ENCODE results near the gene GAS6.
A peak's percentile ranks its signal among the peaks of the same experiment; 100 is the strongest.

The GAS6 gene

GRCh38 chr13:113897161-113897560 lies 33.3 kb upstream of the GAS6 start:
- Histone ChIP-seq H2BK12ac (ENCODE audit: low read length) (no peak overlapping the region), H3K79me2 (ENCODE audit: control insufficient read depth, insufficient read depth, low read length, poor library complexity) (no peaks in the 10 kb centered on the region), H2BK120ac (ENCODE audit: insufficient read depth, low read length, poor library complexity) (no peak overlapping the region), H3K4me1 (ENCODE audit: control insufficient read depth in 1 of 2, insufficient read depth in 2 of 2, low read length in 2 of 2) (peaks cover 8% of the 10 kb centered on the region in 2 experiments), H3K36me3 (ENCODE audit: control insufficient read depth in 1 of 2, insufficient read depth in 2 of 2, low read length in 2 of 2) (no peaks in the 10 kb centered on the region), H3K4me2 (ENCODE audit: low read length) (no peak overlapping the region), H3K4ac (ENCODE audit: low read depth, low read length) (no peak overlapping the region), H3K18ac (ENCODE audit: low read length) (no peak overlapping the region), H3K79me1 (ENCODE audit: low read length) (peaks cover 4% of the 10 kb centered on the region), H4K91ac (ENCODE audit: low read depth, low read length) (no peak overlapping the region), H3K14ac (ENCODE audit: low read length) (no peak overlapping the region), H3K4me3 (ENCODE audit: low read depth, low read length) (no peak overlapping the region), H3K9me3 (ENCODE audit: insufficient read depth, low read depth, low read length) (peaks cover 2% of the 10 kb centered on the region), H3K23ac (ENCODE audit: low read length) (no peak overlapping the region), H3K9ac (ENCODE audit: low read length) (no peak overlapping the region), H4K12ac (ENCODE audit: low read depth, low read length) (no peak overlapping the region), H2AK5ac (ENCODE audit: low read length) (no peak overlapping the region), H3K27ac (ENCODE audit: low read depth, low read length) (peak overlapping the region; percentile 14), H2AFZ (ENCODE audit: insufficient read depth, low read length, poor library complexity) (no peak overlapping the region), H4K8ac (ENCODE audit: low read depth, low read length) (no peak overlapping the region), H2BK5ac (ENCODE audit: low read depth, low read length, poor library complexity) (no peak overlapping the region), H3K27me3 (ENCODE audit: insufficient read depth, low read length) (no peaks in the 10 kb centered on the region)
- peak; percentile 66 to 69 for DNase-seq
- no CpG with 5 or more reads among the region's 4 CpGs for WGBS (ENCODE audit: extremely low coverage, insufficient coverage, insufficient read length)

- no CpG with 5 or more reads among the region's 1 CpG for WGBS (ENCODE audit: extremely low coverage, insufficient coverage, insufficient read length)
- H2BK12ac ChIP-seq (ENCODE audit: low read length): no peak overlapping the region
These were observed 31.6 kb upstream of the GAS6 start for GRCh38 chr13:113895436-113895835.

GRCh38 chr13:113890774-113891480 lies 27.1 kb upstream of the GAS6 start:
- Histone ChIP-seq H3K4me3 (ENCODE audit: low read depth, low read length) (no peak overlapping the region), H3K9ac (ENCODE audit: low read length) (no peak overlapping the region), H3K4me1 (ENCODE audit: control insufficient read depth in 1 of 2, insufficient read depth in 2 of 2, low read length in 2 of 2) (no peaks in the 10 kb centered on the region), H3K14ac (ENCODE audit: low read length) (no peak overlapping the region), H3K79me1 (ENCODE audit: low read length) (no peaks in the 10 kb centered on the region), H2BK120ac (ENCODE audit: insufficient read depth, low read length, poor library complexity) (no peak overlapping the region), H4K91ac (ENCODE audit: low read depth, low read length) (no peak overlapping the region), H3K4me2 (ENCODE audit: low read length) (no peak overlapping the region), H3K27ac (ENCODE audit: low read depth, low read length) (no peak overlapping the region), H4K12ac (ENCODE audit: low read depth, low read length) (no peak overlapping the region), H3K4ac (ENCODE audit: low read depth, low read length) (no peak overlapping the region), H2AK5ac (ENCODE audit: low read length) (no peak overlapping the region), H3K23ac (ENCODE audit: low read length) (no peak overlapping the region), H2BK5ac (ENCODE audit: low read depth, low read length, poor library complexity) (no peak overlapping the region), H3K18ac (ENCODE audit: low read length) (no peak overlapping the region), H3K27me3 (ENCODE audit: insufficient read depth, low read length) (no peaks in the 10 kb centered on the region), H3K9me3 (ENCODE audit: insufficient read depth, low read depth, low read length) (no peaks in the 10 kb centered on the region), H2BK12ac (ENCODE audit: low read length) (no peak overlapping the region), H3K79me2 (ENCODE audit: control insufficient read depth, insufficient read depth, low read length, poor library complexity) (no peaks in the 10 kb centered on the region), H4K8ac (ENCODE audit: low read depth, low read length) (no peak overlapping the region), H2AFZ (ENCODE audit: insufficient read depth, low read length, poor library complexity) (no peak overlapping the region), H3K36me3 (ENCODE audit: control insufficient read depth in 1 of 2, insufficient read depth in 2 of 2, low read length in 2 of 2) (no peaks in the 10 kb centered on the region)
- peak in 1 of 2 donors; percentile 17 for DNase-seq
- no CpG with 5 or more reads among the region's 2 CpGs for WGBS (ENCODE audit: extremely low coverage, insufficient coverage, insufficient read length)

More at GRCh38 chr13:113895436-113895835, 31.6 kb upstream of the GAS6 start:
- Histone ChIP-seq H3K18ac (ENCODE audit: low read length) (no peak overlapping the region), H2AFZ (ENCODE audit: insufficient read depth, low read length, poor library complexity) (no peak overlapping the region), H3K9me3 (ENCODE audit: insufficient read depth, low read depth, low read length) (peaks cover 2% of the 10 kb centered on the region), H3K4ac (ENCODE audit: low read depth, low read length) (no peak overlapping the region), H3K9ac (ENCODE audit: low read length) (no peak overlapping the region), H4K91ac (ENCODE audit: low read depth, low read length) (no peak overlapping the region), H3K23ac (ENCODE audit: low read length) (no peak overlapping the region), H3K27ac (ENCODE audit: low read depth, low read length) (no peak overlapping the region), H2AK5ac (ENCODE audit: low read length) (no peak overlapping the region), H3K36me3 (ENCODE audit: control insufficient read depth in 1 of 2, insufficient read depth in 2 of 2, low read length in 2 of 2) (no peaks in the 10 kb centered on the region), H3K4me1 (ENCODE audit: control insufficient read depth in 1 of 2, insufficient read depth in 2 of 2, low read length in 2 of 2) (peaks cover 8% of the 10 kb centered on the region in 2 experiments), H4K12ac (ENCODE audit: low read depth, low read length) (no peak overlapping the region), H3K79me2 (ENCODE audit: control insufficient read depth, insufficient read depth, low read length, poor library complexity) (no peaks in the 10 kb centered on the region), H3K27me3 (ENCODE audit: insufficient read depth, low read length) (no peaks in the 10 kb centered on the region), H4K8ac (ENCODE audit: low read depth, low read length) (no peak overlapping the region), H3K4me2 (ENCODE audit: low read length) (no peak overlapping the region), H3K79me1 (ENCODE audit: low read length) (peaks cover 4% of the 10 kb centered on the region), H2BK5ac (ENCODE audit: low read depth, low read length, poor library complexity) (no peak overlapping the region), H3K4me3 (ENCODE audit: low read depth, low read length) (no peak overlapping the region), H3K14ac (ENCODE audit: low read length) (no peak overlapping the region), H2BK120ac (ENCODE audit: insufficient read depth, low read length, poor library complexity) (no peak overlapping the region)
- no peak for DNase-seq

- DNase-seq: no peak
- Histone ChIP-seq H3K18ac (ENCODE audit: low read length) (no peak overlapping the region), H3K4ac (ENCODE audit: low read depth, low read length) (no peak overlapping the region), H3K4me3 (ENCODE audit: low read depth, low read length) (no peak overlapping the region), H3K27me3 (ENCODE audit: insufficient read depth, low read length) (no peaks in the 10 kb centered on the region), H3K79me1 (ENCODE audit: low read length) (no peaks in the 10 kb centered on the region), H2AK5ac (ENCODE audit: low read length) (no peak overlapping the region), H3K36me3 (ENCODE audit: control insufficient read depth in 1 of 2, insufficient read depth in 2 of 2, low read length in 2 of 2) (no peaks in the 10 kb centered on the region), H3K14ac (ENCODE audit: low read length) (no peak overlapping the region), H2BK5ac (ENCODE audit: low read depth, low read length, poor library complexity) (no peak overlapping the region), H2BK12ac (ENCODE audit: low read length) (no peak overlapping the region), H3K23ac (ENCODE audit: low read length) (no peak overlapping the region), H4K8ac (ENCODE audit: low read depth, low read length) (no peak overlapping the region), H2AFZ (ENCODE audit: insufficient read depth, low read length, poor library complexity) (no peak overlapping the region), H3K9me3 (ENCODE audit: insufficient read depth, low read depth, low read length) (no peaks in the 10 kb centered on the region), H2BK120ac (ENCODE audit: insufficient read depth, low read length, poor library complexity) (no peak overlapping the region), H3K4me1 (ENCODE audit: control insufficient read depth in 1 of 2, insufficient read depth in 2 of 2, low read length in 2 of 2) (no peaks in the 10 kb centered on the region), H3K27ac (ENCODE audit: low read depth, low read length) (no peak overlapping the region), H3K9ac (ENCODE audit: low read length) (no peak overlapping the region), H4K12ac (ENCODE audit: low read depth, low read length) (no peak overlapping the region), H3K4me2 (ENCODE audit: low read length) (no peak overlapping the region), H3K79me2 (ENCODE audit: control insufficient read depth, insufficient read depth, low read length, poor library complexity) (no peaks in the 10 kb centered on the region), H4K91ac (ENCODE audit: low read depth, low read length) (no peak overlapping the region)
- no CpG with 5 or more reads among the region's 4 CpGs for whole genome bisulfite sequencing (ENCODE audit: extremely low coverage, insufficient coverage, insufficient read length)
These were observed 25.6 kb upstream of the GAS6 start for GRCh38 chr13:113889467-113889866.

Data from trophoblast cell (in vitro differentiated cells and primary cell).